Measurements from ENCODE around the gene NUP58. TPM values are rescaled to one million over a fixed set of nuclear protein-coding genes. Genes with fewer than 3 reads are reported as not detected.

The NUP58 gene
- polyA plus RNA-seq, 1 donor (not counting 4 experiments of a cell fraction or from before 2014, with no cell fraction given) = 51.5 TPM

- Histone ChIP-seq H3K79me2 (ENCODE audit: control insufficient read depth, insufficient read depth, low read length) (no peaks in the 10 kb centered on the region), H3K27me3 (ENCODE audit: control insufficient read depth, extremely low read depth, insufficient read depth, low read length) (no peaks in the 10 kb centered on the region), H3K4me3 (ENCODE audit: control insufficient read depth in 2 of 3, extremely low read depth in 1 of 3, insufficient read depth in 2 of 3, low read depth in 1 of 3, low read length in 3 of 3) (no peak overlapping the region), H3K4me1 (ENCODE audit: control insufficient read depth, extremely low read depth, insufficient read depth, low read length) (no peaks in the 10 kb centered on the region), H3K9me3 (ENCODE audit: control insufficient read depth, low read depth, low read length) (no peaks in the 10 kb centered on the region), H4K20me1 (ENCODE audit: control insufficient read depth, extremely low read depth, insufficient read depth, low read length) (no peaks in the 10 kb centered on the region), H2AFZ (ENCODE audit: control insufficient read depth, low read length) (no peak overlapping the region), H3K4me2 (ENCODE audit: control insufficient read depth, extremely low read depth, insufficient read depth, low read depth, low read length) (no peak overlapping the region), H3K9ac (ENCODE audit: control insufficient read depth, extremely low read depth, insufficient read depth, low read length) (no peak overlapping the region), H3K9me1 (ENCODE audit: control insufficient read depth, extremely low read depth, insufficient read depth, low read length) (no peaks in the 10 kb centered on the region), H3K36me3 (ENCODE audit: control insufficient read depth in 2 of 2, extremely low read depth in 1 of 2, insufficient read depth in 2 of 2, low read length in 2 of 2) (no peaks in the 10 kb centered on the region), H3K27ac (ENCODE audit: control insufficient read depth, insufficient read depth, low read length) (no peak overlapping the region)
- no peak for FAIRE-seq
- no peak for DNase-seq (ENCODE audit: low read depth, low spot score)
- TF ChIP-seq EZH2 (IDR thresholded peaks at IDR 0.05; ENCODE audit: low read length) (no peak), CTCF (optimal IDR thresholded peaks at IDR 0.05 in 1 of 3, IDR thresholded peaks at IDR 0.05 in 1 of 3, conservative IDR thresholded peaks at IDR 0.05 in 1 of 3; ENCODE audit: extremely low read depth in 1 of 3, insufficient read depth in 2 of 3, low read length in 3 of 3) (no peak)
- dilution Hi-C loops (cut with MboI; ENCODE audit: extremely low pct_ligation_motif_present, low sequenced_read_pairs) = no loop called here
Observed at GRCh38 chr13:25345576-25345975, 44.2 kb downstream of the NUP58 start.

GRCh38 chr13:25347151-25347550, 45.7 kb downstream of the NUP58 start:
- no peak for TF ChIP-seq CTCF (optimal IDR thresholded peaks at IDR 0.05 in 1 of 3, IDR thresholded peaks at IDR 0.05 in 1 of 3, conservative IDR thresholded peaks at IDR 0.05 in 1 of 3; ENCODE audit: extremely low read depth in 1 of 3, insufficient read depth in 2 of 3, low read length in 3 of 3)
- TF ChIP-seq EZH2 (IDR thresholded peaks at IDR 0.05; ENCODE audit: low read length) = no peak
- no peak overlapping the region for H3K4me3 ChIP-seq (ENCODE audit: control insufficient read depth in 2 of 3, extremely low read depth in 1 of 3, insufficient read depth in 2 of 3, low read depth in 1 of 3, low read length in 3 of 3)
- H3K9ac ChIP-seq (ENCODE audit: control insufficient read depth, extremely low read depth, insufficient read depth, low read length) = no peak overlapping the region
- FAIRE-seq (no peak), DNase-seq (ENCODE audit: low read depth, low spot score) (no peak)
- no peak overlapping the region for H3K27ac ChIP-seq (ENCODE audit: control insufficient read depth, insufficient read depth, low read length)
- H3K79me2 ChIP-seq (ENCODE audit: control insufficient read depth, insufficient read depth, low read length) = no peaks in the 10 kb centered on the region
- no peaks in the 10 kb centered on the region for H3K9me3 ChIP-seq (ENCODE audit: control insufficient read depth, low read depth, low read length)
- no peaks in the 10 kb centered on the region for H4K20me1 ChIP-seq (ENCODE audit: control insufficient read depth, extremely low read depth, insufficient read depth, low read length)
- H3K9me1 ChIP-seq (ENCODE audit: control insufficient read depth, extremely low read depth, insufficient read depth, low read length) = no peaks in the 10 kb centered on the region
- H3K27me3 ChIP-seq (ENCODE audit: control insufficient read depth, extremely low read depth, insufficient read depth, low read length) = no peaks in the 10 kb centered on the region
- H3K36me3 ChIP-seq (ENCODE audit: control insufficient read depth in 2 of 2, extremely low read depth in 1 of 2, insufficient read depth in 2 of 2, low read length in 2 of 2) = no peaks in the 10 kb centered on the region
- H2AFZ ChIP-seq (ENCODE audit: control insufficient read depth, low read length) = no peak overlapping the region
- dilution Hi-C loops (cut with MboI; ENCODE audit: extremely low pct_ligation_motif_present, low sequenced_read_pairs) = no loop called here
- H3K4me2 ChIP-seq (ENCODE audit: control insufficient read depth, extremely low read depth, insufficient read depth, low read depth, low read length) = no peak overlapping the region
- H3K4me1 ChIP-seq (ENCODE audit: control insufficient read depth, extremely low read depth, insufficient read depth, low read length) = no peaks in the 10 kb centered on the region
